ENCODE measurements around the gene ADRA2C.

ADRA2C gene

DNA sequence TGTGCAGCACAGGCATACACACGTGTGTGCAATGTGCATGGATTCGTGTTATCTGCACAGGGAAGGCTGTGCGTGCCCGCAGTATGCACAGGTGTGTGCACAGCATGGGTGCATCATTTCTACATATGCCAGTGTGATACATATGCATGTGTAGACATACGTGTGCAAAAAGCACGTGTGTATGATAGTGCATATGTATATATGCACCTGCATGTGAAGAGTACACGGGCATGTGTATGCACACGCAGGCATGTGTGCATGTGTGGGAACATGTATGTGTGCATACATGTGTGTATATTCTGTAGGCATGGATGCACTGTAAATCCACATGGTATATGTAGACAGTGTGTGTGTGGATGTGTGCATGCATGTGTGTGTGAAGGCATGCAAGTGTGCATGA lies 3.9 kb upstream of the ADRA2C start:
- DNase-seq = no peak

DNA sequence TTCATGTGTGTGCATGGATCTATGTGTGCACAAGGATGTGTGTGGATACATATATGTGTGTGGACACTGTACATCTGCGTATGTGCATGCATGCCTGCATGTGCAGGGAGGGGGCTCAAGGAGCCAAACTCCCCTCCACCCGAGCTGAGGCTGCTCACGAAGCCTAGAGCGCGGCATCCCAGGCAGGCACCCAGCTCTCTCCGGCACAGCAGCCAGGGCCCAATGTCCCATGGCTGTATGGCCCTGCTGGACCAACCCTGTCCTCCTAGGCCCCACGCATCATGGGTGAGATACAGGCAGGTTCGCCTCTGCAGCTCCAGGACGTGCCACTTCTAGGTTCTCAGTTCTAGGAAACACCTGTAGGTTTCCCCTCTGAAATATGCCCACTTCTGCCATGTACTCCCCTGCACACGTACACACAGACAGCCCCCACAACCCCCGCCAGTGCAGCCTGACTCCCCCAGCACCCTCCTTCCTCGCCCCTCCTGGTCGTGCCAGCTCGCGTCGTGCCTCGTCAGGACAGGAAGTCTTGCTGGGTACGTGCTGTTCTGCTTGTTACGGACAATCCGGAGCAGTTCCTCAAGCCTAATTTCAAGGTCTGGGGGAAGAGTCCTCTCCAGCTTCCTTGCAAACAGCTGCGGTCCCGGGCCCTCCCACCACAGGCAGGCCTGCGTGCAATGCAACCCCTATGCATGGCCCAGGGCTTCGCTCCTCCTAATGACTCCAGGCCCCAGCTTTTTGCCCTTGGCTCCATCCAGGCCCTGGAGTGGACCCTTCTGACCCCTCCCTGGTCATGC lies 3.2 kb upstream of the ADRA2C start:
- DNase-seq = no peak

DNA sequence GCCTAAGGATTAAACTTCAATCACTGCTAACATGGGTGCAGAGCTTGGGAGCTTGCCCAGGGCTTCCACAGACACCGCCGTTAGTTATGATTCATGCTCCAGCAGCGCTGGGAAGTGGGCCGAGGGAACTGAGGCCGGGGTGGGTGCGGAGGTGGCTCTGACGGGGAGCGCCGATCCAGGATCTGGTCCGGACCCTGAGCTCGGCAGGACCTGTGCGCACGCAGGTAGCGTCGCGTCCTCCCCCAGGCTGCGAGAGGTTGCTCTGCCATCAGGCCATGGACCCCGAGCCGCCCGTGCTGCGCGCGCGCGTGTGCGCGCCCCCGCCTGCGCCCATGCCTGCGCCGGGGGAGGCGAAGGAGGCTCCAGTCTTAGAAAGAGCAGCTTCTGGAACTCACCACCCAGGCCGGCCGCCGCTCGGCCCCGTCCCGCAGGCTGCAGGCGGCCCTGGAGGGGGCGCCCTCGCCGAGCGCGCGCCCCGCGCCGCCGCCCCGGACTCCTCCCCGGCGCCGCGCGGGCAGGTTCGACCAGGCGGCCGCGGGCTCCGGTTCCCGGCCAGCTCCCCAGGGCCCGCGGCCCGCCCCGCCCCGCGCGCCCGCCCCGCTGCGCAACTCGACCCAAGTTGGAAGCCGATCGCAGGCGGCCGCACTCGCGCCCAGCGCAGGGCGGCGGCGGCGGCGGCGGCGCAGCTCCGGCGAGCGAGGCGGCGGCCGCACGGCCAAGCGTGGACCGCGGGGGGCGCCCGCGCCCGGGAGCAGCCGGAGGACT lies 732 bp upstream of the ADRA2C start:
- DNase-seq = peak; percentile 30

DNA sequence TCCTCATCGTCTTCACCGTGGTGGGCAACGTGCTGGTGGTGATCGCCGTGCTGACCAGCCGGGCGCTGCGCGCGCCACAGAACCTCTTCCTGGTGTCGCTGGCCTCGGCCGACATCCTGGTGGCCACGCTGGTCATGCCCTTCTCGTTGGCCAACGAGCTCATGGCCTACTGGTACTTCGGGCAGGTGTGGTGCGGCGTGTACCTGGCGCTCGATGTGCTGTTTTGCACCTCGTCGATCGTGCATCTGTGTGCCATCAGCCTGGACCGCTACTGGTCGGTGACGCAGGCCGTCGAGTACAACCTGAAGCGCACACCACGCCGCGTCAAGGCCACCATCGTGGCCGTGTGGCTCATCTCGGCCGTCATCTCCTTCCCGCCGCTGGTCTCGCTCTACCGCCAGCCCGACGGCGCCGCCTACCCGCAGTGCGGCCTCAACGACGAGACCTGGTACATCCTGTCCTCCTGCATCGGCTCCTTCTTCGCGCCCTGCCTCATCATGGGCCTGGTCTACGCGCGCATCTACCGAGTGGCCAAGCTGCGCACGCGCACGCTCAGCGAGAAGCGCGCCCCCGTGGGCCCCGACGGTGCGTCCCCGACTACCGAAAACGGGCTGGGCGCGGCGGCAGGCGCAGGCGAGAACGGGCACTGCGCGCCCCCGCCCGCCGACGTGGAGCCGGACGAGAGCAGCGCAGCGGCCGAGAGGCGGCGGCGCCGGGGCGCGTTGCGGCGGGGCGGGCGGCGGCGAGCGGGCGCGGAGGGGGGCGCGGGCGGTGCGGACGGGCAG lies 792 bp downstream of the ADRA2C start:
- DNase-seq = peak; percentile 16

DNA sequence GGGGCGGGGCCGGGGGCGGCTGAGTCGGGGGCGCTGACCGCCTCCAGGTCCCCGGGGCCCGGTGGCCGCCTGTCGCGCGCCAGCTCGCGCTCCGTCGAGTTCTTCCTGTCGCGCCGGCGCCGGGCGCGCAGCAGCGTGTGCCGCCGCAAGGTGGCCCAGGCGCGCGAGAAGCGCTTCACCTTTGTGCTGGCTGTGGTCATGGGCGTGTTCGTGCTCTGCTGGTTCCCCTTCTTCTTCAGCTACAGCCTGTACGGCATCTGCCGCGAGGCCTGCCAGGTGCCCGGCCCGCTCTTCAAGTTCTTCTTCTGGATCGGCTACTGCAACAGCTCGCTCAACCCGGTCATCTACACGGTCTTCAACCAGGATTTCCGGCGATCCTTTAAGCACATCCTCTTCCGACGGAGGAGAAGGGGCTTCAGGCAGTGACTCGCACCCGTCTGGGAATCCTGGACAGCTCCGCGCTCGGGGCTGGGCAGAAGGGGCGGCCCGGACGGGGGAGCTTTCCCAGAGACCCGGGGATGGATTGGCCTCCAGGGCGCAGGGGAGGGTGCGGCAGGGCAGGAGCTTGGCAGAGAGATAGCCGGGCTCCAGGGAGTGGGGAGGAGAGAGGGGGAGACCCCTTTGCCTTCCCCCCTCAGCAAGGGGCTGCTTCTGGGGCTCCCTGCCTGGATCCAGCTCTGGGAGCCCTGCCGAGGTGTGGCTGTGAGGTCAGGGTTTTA lies 1.5 kb downstream of the ADRA2C start:
- DNase-seq = peak; percentile 36

DNA sequence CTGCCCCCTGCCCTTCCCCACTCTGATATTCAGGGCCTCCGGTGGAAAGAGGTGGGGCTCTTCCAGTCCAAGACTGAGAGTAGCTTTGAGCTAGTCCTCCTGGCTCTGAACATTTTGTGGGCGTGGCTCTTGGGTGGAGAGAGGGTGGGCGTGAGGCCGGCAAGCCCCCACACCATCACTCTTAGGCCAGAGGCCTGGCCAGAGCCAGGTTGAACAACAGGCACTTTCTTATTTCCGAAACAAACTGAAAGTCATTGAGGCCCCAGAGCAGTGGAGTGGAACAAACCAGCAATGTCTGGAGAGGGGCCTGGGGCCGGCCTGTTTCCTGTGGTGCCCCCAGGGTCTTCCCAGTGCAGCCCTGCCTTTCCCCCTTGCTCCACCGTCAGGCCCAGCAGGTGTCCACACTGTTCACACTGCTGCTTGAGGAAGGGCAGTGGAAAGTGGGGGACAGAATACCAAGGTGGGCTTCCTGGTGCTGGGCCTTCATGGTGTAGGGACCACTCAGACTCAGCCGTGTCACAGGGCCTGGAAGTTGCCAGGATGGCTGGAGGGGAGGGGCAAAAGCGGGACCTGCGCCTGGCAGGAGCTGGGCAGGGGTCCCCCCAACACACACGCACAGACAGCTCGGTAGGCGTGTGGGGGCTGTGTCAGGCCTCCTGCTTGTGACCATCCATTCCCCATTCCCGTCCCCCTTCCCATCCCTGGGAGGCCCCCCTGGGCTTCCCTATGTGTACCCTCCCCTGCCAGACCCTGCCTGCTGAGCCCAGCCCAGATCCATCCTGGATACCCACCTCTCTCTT lies 2.9 kb downstream of the ADRA2C start:
- DNase-seq = no peak

DNA sequence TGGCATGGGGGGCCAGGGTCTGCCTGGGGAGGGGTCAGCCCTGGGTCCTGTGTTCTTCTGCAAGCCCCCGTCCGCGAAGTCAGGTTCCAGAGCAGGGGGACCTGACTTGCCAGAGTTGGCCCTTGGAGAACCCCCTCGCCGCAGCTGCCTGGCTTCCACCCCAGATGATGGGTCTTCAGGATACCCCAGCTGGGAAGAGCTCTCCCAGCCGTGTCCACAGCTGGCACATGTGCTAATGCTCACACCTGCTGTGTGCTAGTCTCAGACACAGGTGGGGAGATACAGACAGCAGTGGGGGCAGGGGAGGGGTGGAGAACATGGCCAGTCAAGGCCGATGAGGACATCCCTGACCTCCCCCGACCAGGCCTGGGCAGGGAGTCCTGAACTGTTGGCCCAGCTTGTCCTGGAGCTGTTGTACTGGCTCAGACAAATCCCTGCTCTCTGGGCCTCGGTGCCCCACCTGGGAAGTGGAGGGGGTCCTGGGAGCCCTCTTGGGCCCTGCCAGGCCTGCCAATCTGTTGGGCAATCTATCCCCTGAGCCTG lies 3.5 kb downstream of the ADRA2C start:
- DNase-seq = no peak

DNA sequence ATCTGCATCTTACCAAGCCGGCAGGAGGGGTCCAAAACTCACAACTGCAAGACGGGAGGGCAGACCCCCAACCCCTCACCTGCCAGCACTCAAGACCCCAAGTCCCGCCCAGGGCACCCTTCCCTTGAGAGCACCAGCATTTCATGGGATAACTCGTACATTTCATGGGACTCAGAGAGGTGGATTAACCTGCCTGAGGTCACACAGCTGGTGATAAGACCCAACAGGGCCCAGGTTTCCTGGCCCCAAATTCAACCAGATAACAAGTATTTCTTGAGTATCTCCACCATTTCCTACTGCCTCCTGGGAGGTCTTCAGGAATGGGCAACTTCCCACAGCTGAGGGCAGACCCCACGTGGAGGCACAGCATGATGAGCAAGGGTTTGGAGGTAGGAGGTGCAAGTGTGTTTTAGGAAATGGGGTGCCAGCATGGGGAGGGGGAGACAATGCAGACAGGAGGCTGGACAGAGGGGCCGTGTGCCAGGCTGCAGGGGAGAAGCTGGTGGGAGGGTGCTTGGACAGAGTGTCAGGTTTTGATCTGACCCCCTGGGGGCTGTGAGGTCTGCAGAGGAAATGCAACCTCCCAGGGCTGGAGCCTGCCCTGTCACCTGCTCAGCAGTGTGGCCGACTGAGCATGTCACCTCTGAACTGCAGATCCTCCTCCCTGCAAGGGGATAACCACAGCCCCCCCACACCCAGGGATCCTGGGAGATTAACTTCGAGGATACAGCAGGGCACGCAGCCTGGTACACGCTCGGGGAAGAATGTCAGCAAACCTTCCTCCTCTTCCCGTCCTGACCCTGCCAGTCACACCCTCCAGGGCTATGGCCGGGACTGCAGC lies 4.4 kb downstream of the ADRA2C start:
- DNase-seq = no peak

DNA sequence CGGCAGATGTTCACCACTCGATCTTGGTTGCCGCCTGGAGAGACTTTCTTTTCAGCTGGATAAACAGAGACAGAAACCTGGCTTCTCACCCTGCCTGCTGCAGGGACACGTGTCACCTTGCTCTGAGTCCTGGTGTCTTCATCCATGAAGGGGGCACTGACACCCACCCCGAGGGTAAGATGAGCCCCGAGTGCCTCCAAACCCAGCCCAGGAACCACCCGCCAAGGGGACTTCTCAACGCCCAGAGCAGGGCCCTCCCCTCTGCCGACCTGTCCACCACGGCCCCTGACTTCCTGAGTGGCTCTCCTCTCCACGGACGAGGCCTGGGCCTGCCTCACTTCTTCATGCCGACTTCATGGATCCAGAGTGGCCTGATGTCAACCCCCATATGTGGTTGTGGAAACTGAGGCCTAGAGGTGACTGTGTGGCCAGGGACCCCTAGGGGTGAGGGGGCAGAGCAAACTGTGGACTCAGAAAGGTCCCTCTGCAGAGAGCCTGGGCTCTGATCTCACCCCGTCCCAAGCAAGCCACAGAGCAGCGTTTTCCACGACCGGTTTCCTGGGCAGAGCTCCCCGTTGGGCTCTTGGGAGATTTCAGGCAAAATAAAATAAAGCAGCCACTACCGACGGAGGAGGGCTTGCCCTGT lies 5.1 kb downstream of the ADRA2C start:
- DNase-seq = no peak

DNA sequence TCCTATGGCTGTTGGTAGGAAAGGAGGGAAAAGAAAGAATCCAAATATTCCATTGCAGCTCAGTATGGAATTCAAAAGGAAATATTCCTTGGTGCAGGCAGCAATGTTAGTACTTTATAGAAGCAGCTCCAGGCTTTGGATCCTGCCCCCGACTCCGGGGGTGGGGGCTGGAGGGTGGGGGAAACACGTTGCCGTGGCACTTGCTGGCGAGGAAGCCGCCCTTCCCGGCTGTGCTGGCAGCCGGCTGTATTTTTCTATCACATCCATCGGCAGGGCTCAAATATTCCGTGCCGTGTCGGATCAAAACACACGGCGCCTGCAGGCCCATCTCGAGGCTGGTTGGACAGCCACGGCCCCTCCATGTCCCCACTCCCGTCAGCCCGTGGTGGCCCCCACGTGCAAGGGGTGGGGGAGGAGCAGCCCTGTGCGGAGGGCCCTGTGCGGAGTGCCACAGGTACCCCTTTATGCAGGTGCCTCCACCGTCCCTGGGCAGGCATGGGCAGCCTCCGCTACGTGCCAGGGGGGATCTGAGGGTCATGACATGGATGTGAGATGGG lies 5.8 kb downstream of the ADRA2C start:
- no peak for DNase-seq

DNA sequence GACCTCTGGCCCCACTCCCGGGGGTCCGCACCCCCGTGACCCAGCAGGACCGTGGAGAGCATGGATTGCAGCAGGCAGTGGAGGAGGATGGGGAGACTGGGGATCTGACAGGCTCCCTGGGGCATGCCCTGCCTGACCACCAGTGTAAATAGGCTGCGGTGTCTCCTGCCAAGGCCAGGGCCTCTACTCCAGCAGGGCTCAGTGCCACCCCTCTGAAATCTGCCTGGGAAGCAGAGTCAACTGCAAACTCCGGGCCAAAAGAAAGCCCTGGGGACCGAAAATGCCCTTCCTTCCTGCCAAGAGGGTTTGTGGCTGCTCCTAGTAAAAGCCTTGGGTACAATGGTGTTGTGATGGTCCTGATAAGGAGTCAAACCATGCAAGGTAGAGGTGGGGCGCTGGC lies 6.4 kb downstream of the ADRA2C start:
- DNase-seq = no peak

DNA sequence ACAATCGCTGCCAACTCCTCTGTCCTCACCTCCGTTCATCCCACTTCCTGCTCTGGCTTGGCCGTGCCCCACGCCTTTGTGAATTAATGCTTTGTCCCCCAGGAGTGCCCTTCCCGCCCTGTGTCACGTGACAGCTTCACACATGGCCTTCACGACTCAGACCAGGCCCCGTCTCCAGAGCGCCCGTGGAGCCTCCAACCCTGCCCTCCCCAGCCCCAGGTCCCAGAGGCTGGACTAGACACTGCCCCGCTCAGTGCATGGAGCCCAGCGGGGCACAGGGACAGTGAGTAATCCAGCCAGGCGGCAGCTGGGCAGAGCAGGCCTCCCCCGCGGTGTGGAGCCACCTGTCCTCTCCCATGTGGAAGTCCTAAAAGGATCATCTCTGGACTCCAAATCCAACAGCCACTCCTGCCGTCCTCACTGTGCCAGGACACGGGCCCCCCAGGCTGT lies 7.4 kb downstream of the ADRA2C start:
- DNase-seq = no peak

DNA sequence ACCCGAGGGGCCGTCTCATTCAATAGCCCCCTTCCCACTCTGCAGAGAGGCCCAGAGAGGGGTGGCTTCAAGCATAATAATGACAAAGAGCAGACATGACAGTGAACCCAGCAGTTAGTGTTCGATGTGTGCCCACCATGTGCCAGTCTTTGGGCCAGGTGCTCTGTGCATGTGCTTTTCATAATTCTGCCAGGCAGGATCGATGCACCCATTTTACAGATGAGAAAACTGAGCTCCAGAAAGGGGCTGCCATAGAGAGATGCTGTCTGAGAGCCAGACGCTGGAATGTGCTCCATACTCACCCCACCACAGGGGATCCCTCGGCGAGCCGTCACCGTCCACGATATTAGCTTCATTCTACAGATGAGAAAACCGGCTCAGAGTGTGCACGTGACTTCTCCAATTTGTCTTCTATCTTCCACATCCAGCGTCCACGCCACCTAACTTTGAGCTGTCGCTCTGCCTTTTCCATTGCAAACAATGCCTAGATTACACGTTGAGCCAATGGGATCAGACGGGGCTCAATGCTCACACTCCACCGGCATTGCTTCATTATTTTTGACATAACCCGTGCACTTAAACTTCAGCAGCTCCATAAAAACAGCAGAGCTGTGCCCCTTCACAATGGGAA lies 8.2 kb downstream of the ADRA2C start:
- no peak for DNase-seq

DNA sequence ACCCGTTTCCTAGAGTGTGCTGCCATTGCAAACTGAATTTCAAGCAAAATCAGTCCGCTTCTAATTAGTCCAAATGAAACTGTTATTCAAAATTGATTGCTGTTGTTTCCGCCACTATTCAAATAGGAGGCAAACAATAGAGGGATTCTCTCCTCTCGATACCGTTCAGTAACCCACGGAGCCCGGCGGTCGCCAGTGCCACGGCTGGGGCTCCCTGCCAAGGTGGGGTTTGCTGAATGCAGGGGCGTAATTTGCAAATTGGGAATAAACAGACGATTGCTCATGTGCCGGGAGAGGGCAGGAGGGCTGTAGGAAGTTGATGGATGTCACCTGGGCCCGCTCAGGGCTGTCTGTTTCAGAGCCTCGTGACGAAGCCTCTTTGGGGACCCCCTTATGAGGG lies 8.8 kb downstream of the ADRA2C start:
- DNase-seq = no peak

DNA sequence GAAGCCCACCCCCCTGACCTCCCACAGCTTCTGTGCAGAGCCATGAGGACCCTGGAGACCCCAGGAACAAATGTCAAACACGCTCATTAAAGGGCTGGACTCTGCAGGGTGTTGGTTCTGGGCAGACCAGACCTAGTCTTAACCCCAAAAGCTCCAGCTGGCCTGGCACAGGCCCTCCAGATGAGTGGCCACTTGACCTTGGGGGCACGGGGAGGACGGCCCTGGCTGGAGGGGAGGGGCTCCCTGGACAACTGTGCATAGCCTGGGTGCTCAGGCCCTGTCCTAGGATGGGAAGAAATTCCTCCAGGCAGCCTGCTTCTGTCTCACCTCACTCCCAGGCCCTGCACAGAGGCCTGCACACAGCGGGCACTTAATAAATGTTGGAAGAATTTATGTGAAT lies 9.4 kb downstream of the ADRA2C start:
- no peak for DNase-seq

DNA sequence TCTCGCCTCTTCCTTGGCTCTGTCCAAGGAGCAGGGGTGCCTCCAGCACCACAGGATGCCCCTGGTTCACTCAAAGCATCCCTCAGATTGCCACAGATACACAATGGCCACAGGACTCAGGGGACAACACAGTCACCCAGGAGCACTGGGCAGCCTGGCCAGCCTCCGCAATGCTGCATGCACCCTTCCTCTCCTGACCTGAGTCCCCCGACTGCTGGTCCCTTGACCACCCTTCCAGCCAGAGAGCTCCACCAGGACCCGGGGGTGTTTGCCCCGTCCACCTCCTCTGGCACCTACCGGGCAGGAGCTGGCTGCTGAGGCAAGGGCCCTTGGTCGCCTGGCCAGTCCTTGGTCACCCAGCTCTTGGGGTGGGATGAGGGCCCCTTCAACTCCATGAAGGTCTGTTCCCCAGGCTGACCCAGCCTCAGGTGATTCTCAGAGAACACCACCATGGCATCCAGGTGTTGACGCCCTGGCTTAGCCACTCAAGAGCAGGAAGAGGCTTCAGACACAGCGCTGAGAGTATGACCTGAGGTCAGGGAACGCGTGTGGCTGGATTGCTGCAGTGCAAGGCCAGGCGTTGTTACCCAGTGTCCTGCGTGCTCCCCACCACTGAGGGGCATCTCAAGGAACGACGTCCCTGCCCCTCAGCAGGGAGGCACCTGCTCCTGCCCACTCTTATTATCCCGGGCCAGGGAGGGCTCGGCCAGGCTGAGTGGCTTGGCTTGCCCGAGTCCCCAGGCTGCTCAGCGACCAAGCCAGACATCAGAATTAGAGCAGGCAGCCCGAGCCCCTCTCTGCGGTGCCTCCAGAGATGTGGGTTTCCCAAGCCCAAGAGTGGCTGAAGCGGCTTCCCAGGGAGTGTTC lies 10.2 kb downstream of the ADRA2C start:
- no peak for DNase-seq

DNA sequence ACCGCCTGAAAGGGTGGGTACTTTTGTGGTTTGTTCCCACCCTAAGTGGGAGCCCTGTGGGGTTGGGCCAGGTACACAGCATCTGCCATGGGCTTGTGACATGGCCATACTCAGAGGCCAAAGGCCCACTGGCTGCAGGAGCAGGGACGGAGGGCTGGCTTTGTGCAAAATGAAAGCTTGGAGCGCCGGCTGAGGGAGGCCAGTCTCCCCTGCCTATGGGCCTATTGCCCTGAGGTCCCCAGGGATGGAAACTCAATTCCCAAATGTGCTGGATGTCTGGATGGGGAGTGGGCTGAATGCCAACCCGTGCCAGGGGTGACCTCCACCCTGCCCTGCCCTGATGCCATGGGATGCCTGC lies 10.8 kb downstream of the ADRA2C start:
- no peak for DNase-seq

DNA sequence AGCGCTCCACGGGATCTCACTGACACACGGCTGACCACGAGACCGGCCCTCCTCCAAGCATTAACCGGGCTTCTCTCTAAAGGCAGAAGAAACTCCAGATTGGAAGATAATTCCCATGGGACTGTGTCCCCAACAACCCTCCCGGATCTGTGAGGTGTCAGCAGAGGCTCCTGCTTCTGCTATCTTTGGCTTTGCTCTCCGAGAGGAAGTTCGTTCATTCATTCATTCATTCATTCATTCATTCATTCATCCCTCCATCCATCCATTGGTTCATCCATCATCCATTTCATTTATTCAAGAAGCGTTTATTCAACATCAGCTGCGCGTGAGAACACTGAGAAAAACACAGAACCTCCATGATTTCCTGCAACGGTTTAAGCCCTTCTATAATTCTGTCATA lies 11.5 kb downstream of the ADRA2C start:
- DNase-seq = no peak

Measured in activated CD4-positive, alpha-beta T cell treated with anti-CD3 and anti-CD28 coated beads, Interleukin-2, Interleukin-6, amounts not matched to agents 100 ng/mL and 50 ng/mL, durations not matched to agents 16 hours and 8 hours (primary cell).